Skin epidermis (tissue), 12 donors: ENCODE results near the gene PRRG4.
"Not testable (repeated sequence)": the region's sequence is repeated elsewhere in the genome, so short reads cannot be mapped to it uniquely, and the experiment has no call there.

Experiments
- H3K27ac ChIP-seq, 21 experiments: fragments of 200-600 bp; sonication (generic) in 11 of 21; one replicate each; pipeline ENCODE4 v1.5.0; 2020; ENCODE audit warnings: mild to moderate bottlenecking in 3 of 21, inconsistent platforms in 2 of 21, moderate library complexity in 2 of 21
- H3K4me3 ChIP-seq, 7 experiments: fragments of 200-600 bp; sonication (generic) in 2 of 7; one replicate each; pipeline ENCODE4 v1.5.0; 2020; ENCODE audit warnings: inconsistent platforms in 2 of 7, mild to moderate bottlenecking in 2 of 7, moderate library complexity in 1 of 7

PRRG4 gene

GRCh38 chr11:32829157-32829679 lies 509 bp upstream of the PRRG4 start:
- peak overlapping the region; percentile 48 to 88 (median 63) for H3K4me3 ChIP-seq
- H3K27ac ChIP-seq, result peak overlapping the region in 20 of 21 experiments; percentile 61 to 95 (median 80)

- peak overlapping the region in 20 of 21 experiments; percentile 61 to 95 (median 80) for H3K27ac ChIP-seq
Observed at GRCh38 chr11:32830413-32830738, 649 bp downstream of the PRRG4 start.

GRCh38 chr11:32830796-32831195 lies 1.1 kb downstream of the PRRG4 start:
- H3K27ac ChIP-seq, result peak overlapping the region in 8 of 21 experiments; percentile 22 to 95 (median 83)
- H3K4me3 ChIP-seq, result peak overlapping the region in 5 of 7 experiments; percentile 48 to 88 (median 63)

More at GRCh38 chr11:32830413-32830738, 649 bp downstream of the PRRG4 start:
- H3K4me3 ChIP-seq, result peak overlapping the region; percentile 48 to 88 (median 63)

GRCh38 chr11:32831221-32831620 lies 1.5 kb downstream of the PRRG4 start:
- Histone ChIP-seq H3K27ac (peak overlapping the region in 2 of 21 experiments; percentile 22 to 95), H3K4me3 (peak overlapping the region in 4 of 7 experiments; percentile 48 to 88 (median 68))

- Histone ChIP-seq H3K4me3 (no peak overlapping the region), H3K27ac (no peak overlapping the region)
Observed at GRCh38 chr11:32833921-32834320, 4.2 kb downstream of the PRRG4 start.

- H3K4me3 ChIP-seq, result no peak overlapping the region
- no peak overlapping the region for H3K27ac ChIP-seq
Observed at GRCh38 chr11:32836946-32837345, 7.2 kb downstream of the PRRG4 start.

- no peak overlapping the region for H3K4me3 ChIP-seq
- peak overlapping the region in 9 of 21 experiments; percentile 18 to 79 (median 37) for H3K27ac ChIP-seq
Observed at GRCh38 chr11:32838505-32839274, 9.0 kb downstream of the PRRG4 start.

- Histone ChIP-seq H3K27ac (peak overlapping the region in 2 of 21 experiments; percentile 37 to 45), H3K4me3 (no peak overlapping the region)
Observed at GRCh38 chr11:32839308-32839707, 9.6 kb downstream of the PRRG4 start.

- H3K4me3 ChIP-seq, result no peak overlapping the region
- no peak overlapping the region for H3K27ac ChIP-seq
Observed at GRCh38 chr11:32840587-32840986, 10.9 kb downstream of the PRRG4 start.

GRCh38 chr11:32843544-32843943 lies 13.8 kb downstream of the PRRG4 start:
- Histone ChIP-seq H3K4me3 (no peak overlapping the region), H3K27ac (no peak overlapping the region)

GRCh38 chr11:32847511-32847910 lies 17.8 kb downstream of the PRRG4 start:
- no peak overlapping the region for H3K27ac ChIP-seq
- no peak overlapping the region for H3K4me3 ChIP-seq

GRCh38 chr11:32849761-32850160 lies 20.0 kb downstream of the PRRG4 start:
- Histone ChIP-seq H3K27ac (no peak overlapping the region), H3K4me3 (no peak overlapping the region)

- Histone ChIP-seq H3K4me3 (no peak overlapping the region), H3K27ac (no peak overlapping the region)
Observed at GRCh38 chr11:32851251-32851650, 21.5 kb downstream of the PRRG4 start.

- H3K4me3 ChIP-seq, result no peak overlapping the region
- peak overlapping the region in 3 of 21 experiments; percentile 8 to 52 (median 29) for H3K27ac ChIP-seq
Observed at GRCh38 chr11:32852207-32852606, 22.5 kb downstream of the PRRG4 start.

GRCh38 chr11:32855601-32856000 lies 25.9 kb downstream of the PRRG4 start:
- Histone ChIP-seq H3K4me3 (no peak overlapping the region), H3K27ac (no peak overlapping the region)

- no peak overlapping the region for H3K27ac ChIP-seq
- H3K4me3 ChIP-seq, result no peak overlapping the region
Observed at GRCh38 chr11:32858731-32859130, 29.0 kb downstream of the PRRG4 start.

- no peak overlapping the region for H3K4me3 ChIP-seq
- H3K27ac ChIP-seq, result no peak overlapping the region
Observed at GRCh38 chr11:32861850-32862577, 32.3 kb downstream of the PRRG4 start.

- no peak overlapping the region for H3K4me3 ChIP-seq
- no peak overlapping the region for H3K27ac ChIP-seq
Observed at GRCh38 chr11:32864555-32864954, 34.8 kb downstream of the PRRG4 start.

- H3K4me3 ChIP-seq, H3K27ac ChIP-seq: not testable (repeated sequence)
Observed at GRCh38 chr11:32868752-32869151, 39.0 kb downstream of the PRRG4 start.

- H3K27ac ChIP-seq, result no peak overlapping the region
- no peak overlapping the region for H3K4me3 ChIP-seq
Observed at GRCh38 chr11:32870676-32871075, 40.9 kb downstream of the PRRG4 start.

- H3K4me3 ChIP-seq, result no peak overlapping the region
- no peak overlapping the region for H3K27ac ChIP-seq
Observed at GRCh38 chr11:32874132-32874531, 44.4 kb downstream of the PRRG4 start.
